ENCODE results near the gene KCNG2. TPM values are rescaled to one million over a fixed set of nuclear protein-coding genes. Genes with fewer than 3 reads are reported as not detected.
A peak's percentile ranks its signal among the peaks of the same experiment; 100 is the strongest.

Gene KCNG2
- total RNA-seq, 1 donor from 2014 or later: not detected

DNA sequence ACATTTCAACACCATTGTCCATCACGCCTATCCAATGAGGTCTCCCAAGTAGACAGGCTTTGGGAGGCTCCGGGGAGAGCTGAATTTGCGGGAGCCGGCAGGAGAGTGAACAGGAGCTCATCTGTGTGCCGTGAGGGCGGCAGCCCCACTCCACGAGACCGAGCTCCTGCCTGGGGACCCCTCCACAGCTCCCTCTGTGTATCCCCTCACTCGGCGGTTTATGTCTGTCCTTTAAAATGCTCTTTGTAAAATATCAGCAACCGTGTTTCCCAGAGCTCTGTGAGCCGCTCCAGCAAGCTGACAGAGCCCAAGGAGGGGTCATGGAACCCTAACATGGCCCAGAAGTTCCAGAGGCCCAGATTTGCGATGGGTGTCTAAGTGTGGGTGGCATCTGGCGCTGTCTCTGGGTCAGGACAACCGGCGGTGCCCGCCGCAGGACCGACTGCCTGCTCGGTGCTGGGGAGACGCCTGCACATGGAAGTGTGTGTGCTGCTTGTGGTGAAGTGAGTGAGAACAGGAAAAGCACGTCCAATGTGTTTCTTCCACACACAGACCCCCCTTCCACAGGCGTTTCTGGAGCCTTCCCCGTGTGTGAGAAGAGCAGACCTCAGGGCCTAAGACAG, 118.9 kb downstream of the KCNG2 start:
- TF ChIP-seq, protein P1, sequence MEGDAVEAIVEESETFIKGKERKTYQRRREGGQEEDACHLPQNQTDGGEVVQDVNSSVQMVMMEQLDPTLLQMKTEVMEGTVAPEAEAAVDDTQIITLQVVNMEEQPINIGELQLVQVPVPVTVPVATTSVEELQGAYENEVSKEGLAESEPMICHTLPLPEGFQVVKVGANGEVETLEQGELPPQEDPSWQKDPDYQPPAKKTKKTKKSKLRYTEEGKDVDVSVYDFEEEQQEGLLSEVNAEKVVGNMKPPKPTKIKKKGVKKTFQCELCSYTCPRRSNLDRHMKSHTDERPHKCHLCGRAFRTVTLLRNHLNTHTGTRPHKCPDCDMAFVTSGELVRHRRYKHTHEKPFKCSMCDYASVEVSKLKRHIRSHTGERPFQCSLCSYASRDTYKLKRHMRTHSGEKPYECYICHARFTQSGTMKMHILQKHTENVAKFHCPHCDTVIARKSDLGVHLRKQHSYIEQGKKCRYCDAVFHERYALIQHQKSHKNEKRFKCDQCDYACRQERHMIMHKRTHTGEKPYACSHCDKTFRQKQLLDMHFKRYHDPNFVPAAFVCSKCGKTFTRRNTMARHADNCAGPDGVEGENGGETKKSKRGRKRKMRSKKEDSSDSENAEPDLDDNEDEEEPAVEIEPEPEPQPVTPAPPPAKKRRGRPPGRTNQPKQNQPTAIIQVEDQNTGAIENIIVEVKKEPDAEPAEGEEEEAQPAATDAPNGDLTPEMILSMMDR (IDR thresholded peaks at IDR 0.05): no peak
- Mint-ChIP-seq H3K9me3 (ENCODE audit: low read depth) (no peaks in the 10 kb centered on the region), H3K36me3 (ENCODE audit: low read depth) (peaks cover 20% of the 10 kb centered on the region), H3K4me1 (ENCODE audit: low read depth) (no peaks in the 10 kb centered on the region), H3K4me3 (ENCODE audit: unreplicated experiment) (no peak overlapping the region), H3K27ac (ENCODE audit: unreplicated experiment) (no peak overlapping the region), H3K27me3 (ENCODE audit: low read depth) (no peaks in the 10 kb centered on the region)
- DNase-seq (ENCODE audit: low spot score): peak; percentile 72

DNA sequence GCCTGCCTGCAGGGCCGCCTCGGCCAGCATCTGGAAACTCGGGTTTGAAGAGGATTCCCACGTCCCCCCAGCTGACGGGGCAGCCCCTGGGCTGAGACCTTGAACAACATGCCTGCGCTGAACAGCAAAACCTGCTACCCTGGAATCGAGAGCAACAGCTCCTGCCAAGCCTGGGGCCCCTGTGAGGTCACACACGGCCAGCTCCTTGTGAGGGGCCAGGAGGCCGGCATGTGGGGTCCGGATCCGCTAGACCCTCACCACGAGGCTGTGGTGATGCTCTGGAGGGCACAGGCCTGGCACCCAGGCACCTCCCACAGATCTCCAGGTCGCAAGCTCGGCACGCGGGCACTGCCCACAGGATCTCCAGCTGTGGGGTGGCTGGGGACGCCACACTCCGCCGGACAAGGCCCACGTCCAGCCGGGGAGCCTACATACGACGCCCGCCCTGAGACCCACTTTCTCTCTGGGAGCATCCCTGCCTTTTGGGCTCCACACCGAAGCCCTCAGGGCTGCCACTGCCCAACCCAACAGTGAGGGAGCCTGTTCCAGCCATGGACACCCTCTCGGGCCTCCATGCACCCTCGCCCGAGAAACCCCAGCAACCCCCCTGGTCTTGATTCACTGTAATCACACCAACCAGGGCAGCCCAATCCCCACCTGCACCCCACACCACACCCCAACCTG, 119.6 kb downstream of the KCNG2 start:
- peak; percentile 93 for DNase-seq (ENCODE audit: low spot score)
- Mint-ChIP-seq H3K27ac (ENCODE audit: unreplicated experiment) (no peak overlapping the region), H3K9me3 (ENCODE audit: low read depth) (no peaks in the 10 kb centered on the region), H3K27me3 (ENCODE audit: low read depth) (no peaks in the 10 kb centered on the region), H3K4me3 (ENCODE audit: unreplicated experiment) (no peak overlapping the region), H3K4me1 (ENCODE audit: low read depth) (no peaks in the 10 kb centered on the region), H3K36me3 (ENCODE audit: low read depth) (peaks cover 18% of the 10 kb centered on the region)
- TF ChIP-seq, protein P1 (IDR thresholded peaks at IDR 0.05): no peak

DNA sequence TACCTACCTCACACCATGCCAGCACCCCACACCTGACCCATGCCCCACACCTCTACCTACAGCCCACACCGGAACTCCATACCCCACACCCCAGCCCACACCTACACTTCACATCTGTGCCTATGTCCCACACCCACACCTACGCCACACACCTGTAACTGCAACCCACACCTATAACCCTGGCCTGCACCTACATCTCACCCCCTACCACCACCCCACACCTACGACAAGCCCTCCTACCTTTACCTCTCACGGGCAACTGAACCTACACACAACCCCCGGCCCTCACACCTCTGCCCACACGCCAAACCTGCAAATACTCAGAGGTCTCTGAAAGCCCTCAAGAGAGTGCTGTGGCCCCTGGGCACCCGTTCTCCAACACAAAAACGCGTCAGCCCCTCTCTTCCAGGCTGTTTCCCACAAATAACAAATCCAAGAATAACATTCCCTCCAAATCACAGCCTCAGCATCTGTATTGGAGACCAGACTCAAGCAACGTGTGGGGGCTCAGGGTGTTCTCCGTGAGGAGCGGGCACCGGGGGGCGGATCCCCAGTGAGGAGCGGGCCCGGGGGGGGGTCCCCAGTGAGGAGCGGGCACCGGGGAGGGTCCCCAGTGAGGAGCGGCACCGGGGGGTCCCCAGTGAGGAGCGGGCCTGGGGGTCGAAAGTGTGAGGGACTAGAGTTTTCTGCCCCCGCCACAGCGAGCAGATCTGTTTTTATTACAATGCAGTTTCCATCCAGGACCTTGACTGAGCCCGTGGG, 120.3 kb downstream of the KCNG2 start:
- TF ChIP-seq, protein P1 (IDR thresholded peaks at IDR 0.05): no peak
- H3K4me3 Mint-ChIP-seq (ENCODE audit: unreplicated experiment): no peak overlapping the region
- H3K4me1 Mint-ChIP-seq (ENCODE audit: low read depth): no peaks in the 10 kb centered on the region
- H3K27ac Mint-ChIP-seq (ENCODE audit: unreplicated experiment): no peak overlapping the region
- DNase-seq (ENCODE audit: low spot score): peak; percentile 68
- no peaks in the 10 kb centered on the region for H3K9me3 Mint-ChIP-seq (ENCODE audit: low read depth)
- H3K36me3 Mint-ChIP-seq (ENCODE audit: low read depth): peaks cover 18% of the 10 kb centered on the region
- no peaks in the 10 kb centered on the region for H3K27me3 Mint-ChIP-seq (ENCODE audit: low read depth)

DNA sequence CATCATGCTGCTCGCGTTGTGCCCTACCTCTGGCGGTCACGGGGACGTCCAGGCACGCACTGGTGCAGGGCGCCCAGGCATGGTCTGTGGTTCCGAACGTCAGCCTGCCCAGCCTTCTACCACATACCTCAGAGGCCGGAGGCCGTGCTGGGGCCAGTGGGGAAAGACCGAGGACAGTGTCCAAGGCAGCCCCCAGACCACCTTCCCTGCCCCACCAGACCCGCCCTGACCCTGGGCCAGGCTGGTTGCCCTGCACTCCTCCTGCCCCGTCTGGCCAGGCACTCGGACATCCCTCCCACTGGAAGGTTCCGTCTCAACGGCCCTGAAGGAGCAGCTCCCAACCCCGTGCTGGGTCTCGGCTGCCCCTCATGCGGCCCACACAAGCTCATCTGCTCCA, 120.9 kb downstream of the KCNG2 start:
- no peaks in the 10 kb centered on the region for H3K9me3 Mint-ChIP-seq (ENCODE audit: low read depth)
- peaks cover 21% of the 10 kb centered on the region for H3K36me3 Mint-ChIP-seq (ENCODE audit: low read depth)
- TF ChIP-seq, protein P1 (IDR thresholded peaks at IDR 0.05): no peak
- no peaks in the 10 kb centered on the region for H3K4me1 Mint-ChIP-seq (ENCODE audit: low read depth)
- DNase-seq (ENCODE audit: low spot score): peak; percentile 92
- no peak overlapping the region for H3K4me3 Mint-ChIP-seq (ENCODE audit: unreplicated experiment)
- H3K27me3 Mint-ChIP-seq (ENCODE audit: low read depth): no peaks in the 10 kb centered on the region
- H3K27ac Mint-ChIP-seq (ENCODE audit: unreplicated experiment): no peak overlapping the region

DNA sequence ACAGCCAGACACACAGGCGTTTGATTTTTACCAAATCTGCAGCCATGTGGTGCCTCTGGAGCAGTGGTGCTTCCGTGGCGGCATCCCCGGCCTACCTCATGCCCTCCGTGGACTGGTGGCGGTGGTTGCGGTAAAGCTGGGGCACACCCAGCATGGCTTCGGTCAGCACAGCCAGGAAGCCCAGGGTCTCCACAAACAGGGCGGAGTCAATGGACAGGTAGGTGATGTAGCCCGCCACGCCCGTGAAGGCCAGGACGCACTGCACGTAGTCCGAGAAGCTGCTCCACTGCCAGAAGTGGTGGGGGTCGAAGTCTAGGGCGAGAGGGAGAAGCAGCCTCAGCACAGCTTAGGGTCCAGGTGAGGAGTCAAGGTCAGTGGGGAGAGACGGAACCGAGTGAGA, 121.4 kb downstream of the KCNG2 start:
- H3K27ac Mint-ChIP-seq (ENCODE audit: unreplicated experiment): no peak overlapping the region
- no peaks in the 10 kb centered on the region for H3K27me3 Mint-ChIP-seq (ENCODE audit: low read depth)
- H3K9me3 Mint-ChIP-seq (ENCODE audit: low read depth): no peaks in the 10 kb centered on the region
- no peak overlapping the region for H3K4me3 Mint-ChIP-seq (ENCODE audit: unreplicated experiment)
- peak; percentile 70 for DNase-seq (ENCODE audit: low spot score)
- TF ChIP-seq, protein P1 (IDR thresholded peaks at IDR 0.05): no peak
- peaks cover 24% of the 10 kb centered on the region for H3K36me3 Mint-ChIP-seq (ENCODE audit: low read depth)
- H3K4me1 Mint-ChIP-seq (ENCODE audit: low read depth): no peaks in the 10 kb centered on the region

All from chondrocyte (in vitro differentiated cells).